ENCODE results near the gene SCLY. TPM values are rescaled to one million over a fixed set of nuclear protein-coding genes. Genes with fewer than 3 reads are reported as not detected.

The SCLY gene
- total and polyA plus RNA-seq, 2 of the 13 experiments (the other 11 are each of a cell fraction or from before 2014, with no cell fraction given): 27.9 to 38.6 TPM

DNA sequence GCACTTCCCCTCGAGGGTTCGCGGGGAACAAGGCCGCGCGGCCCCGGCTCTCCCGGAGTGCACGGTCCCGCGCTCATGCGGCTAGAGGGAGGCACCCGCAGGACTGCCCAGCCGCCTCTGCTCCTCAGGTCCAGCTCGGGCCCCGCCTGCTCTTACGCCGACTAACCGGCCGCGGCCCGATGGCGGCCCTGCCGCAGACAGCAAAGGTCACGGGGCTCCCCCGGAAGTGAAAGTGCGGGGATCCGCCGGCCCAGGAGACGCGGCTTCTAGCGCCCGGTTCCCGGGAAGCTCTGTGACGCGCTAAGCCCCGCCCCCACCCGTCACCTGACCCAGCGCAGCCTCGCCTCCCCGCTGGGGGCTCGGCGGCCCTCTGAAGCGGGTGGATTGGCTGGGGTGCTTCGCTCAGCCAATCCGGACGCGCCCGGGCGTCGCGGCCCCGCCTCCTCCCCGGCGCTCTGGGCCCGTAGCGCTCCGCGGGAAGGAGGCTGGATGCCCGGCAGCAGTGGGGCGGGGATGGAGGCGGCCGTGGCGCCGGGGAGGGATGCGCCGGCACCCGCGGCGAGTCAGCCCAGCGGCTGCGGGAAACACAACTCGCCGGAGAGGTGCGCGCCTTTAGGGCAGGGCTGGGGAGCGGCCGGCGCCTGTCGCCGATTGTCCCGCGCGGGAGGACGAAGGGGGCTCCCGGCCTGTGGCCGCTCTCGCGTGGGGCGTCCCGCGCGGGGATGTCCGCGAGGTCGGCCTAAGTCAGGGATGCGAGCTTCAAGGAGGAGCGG lies at the start of gene SCLY (continued):
- peak; percentile 95 for TF ChIP-seq SAP130 (CRISPR knock-in tag; IDR thresholded peaks at IDR 0.05; ENCODE audit: low read depth)
- peak; percentile 90; the same call in 1 of the 2 replicates for TF ChIP-seq ZFP41 (CRISPR knock-in tag; IDR thresholded peaks at IDR 0.05; ENCODE audit: borderline replicate concordance)
- TF ChIP-seq TGIF2 (CRISPR knock-in tag; IDR thresholded peaks at IDR 0.05): peak; percentile 50; the same call in 1 of the 2 replicates
- TF ChIP-seq HNF4G (IDR thresholded peaks at IDR 0.05; ENCODE audit: borderline replicate concordance, low read depth, low read length): peak; percentile 28; the same call in 1 of the 2 replicates
- TF ChIP-seq HNF4G (CRISPR knock-in tag; IDR thresholded peaks at IDR 0.05; ENCODE audit: borderline replicate concordance, low read depth): peak; percentile 26; the same call in 1 of the 2 replicates
- TF ChIP-seq REPIN1 (CRISPR knock-in tag; IDR thresholded peaks at IDR 0.05; ENCODE audit: borderline replicate concordance, low read depth): peak; percentile 85; the same call in 1 of the 2 replicates
- peak; percentile 86; the same call in 1 of the 2 replicates for TF ChIP-seq HOXA9 (CRISPR knock-in tag; IDR thresholded peaks at IDR 0.05; ENCODE audit: borderline replicate concordance)
- TF ChIP-seq, protein P1, sequence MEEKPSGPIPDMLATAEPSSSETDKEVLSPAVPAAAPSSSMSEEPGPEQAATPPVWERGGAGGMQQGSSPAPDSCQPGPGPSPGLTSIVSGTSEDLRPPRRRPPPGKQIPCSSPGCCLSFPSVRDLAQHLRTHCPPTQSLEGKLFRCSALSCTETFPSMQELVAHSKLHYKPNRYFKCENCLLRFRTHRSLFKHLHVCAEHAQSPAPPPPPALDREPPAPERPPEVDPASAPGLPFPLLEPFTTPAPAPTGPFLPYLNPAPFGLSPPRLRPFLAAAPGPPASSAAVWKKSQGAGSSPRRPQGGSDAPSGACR (CRISPR knock-in tag; IDR thresholded peaks at IDR 0.05): peak; percentile 85; the same call in 1 of the 2 replicates
- peak; percentile 86; the same call in 1 of the 2 replicates for TF ChIP-seq ZNF766 (CRISPR knock-in tag; IDR thresholded peaks at IDR 0.05; ENCODE audit: borderline replicate concordance)
- TF ChIP-seq, protein P2, sequence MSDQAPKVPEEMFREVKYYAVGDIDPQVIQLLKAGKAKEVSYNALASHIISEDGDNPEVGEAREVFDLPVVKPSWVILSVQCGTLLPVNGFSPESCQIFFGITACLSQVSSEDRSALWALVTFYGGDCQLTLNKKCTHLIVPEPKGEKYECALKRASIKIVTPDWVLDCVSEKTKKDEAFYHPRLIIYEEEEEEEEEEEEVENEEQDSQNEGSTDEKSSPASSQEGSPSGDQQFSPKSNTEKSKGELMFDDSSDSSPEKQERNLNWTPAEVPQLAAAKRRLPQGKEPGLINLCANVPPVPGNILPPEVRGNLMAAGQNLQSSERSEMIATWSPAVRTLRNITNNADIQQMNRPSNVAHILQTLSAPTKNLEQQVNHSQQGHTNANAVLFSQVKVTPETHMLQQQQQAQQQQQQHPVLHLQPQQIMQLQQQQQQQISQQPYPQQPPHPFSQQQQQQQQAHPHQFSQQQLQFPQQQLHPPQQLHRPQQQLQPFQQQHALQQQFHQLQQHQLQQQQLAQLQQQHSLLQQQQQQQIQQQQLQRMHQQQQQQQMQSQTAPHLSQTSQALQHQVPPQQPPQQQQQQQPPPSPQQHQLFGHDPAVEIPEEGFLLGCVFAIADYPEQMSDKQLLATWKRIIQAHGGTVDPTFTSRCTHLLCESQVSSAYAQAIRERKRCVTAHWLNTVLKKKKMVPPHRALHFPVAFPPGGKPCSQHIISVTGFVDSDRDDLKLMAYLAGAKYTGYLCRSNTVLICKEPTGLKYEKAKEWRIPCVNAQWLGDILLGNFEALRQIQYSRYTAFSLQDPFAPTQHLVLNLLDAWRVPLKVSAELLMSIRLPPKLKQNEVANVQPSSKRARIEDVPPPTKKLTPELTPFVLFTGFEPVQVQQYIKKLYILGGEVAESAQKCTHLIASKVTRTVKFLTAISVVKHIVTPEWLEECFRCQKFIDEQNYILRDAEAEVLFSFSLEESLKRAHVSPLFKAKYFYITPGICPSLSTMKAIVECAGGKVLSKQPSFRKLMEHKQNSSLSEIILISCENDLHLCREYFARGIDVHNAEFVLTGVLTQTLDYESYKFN (CRISPR knock-in tag; conservative IDR thresholded peaks at IDR 0.05): peak; percentile 55
- TF ChIP-seq HNRNPUL1 (IDR thresholded peaks at IDR 0.05; ENCODE audit: low read depth, low read length): peak; percentile 80; the same call in 1 of the 2 replicates
- TF ChIP-seq YY1 (IDR thresholded peaks at IDR 0.05; ENCODE audit: insufficient read depth, insufficient replicate concordance, low read depth, low read length): peak; percentile 93
- no peak for TF ChIP-seq ZBTB7A (CRISPR knock-in tag; IDR thresholded peaks at IDR 0.05)
- TF ChIP-seq SIN3B (IDR thresholded peaks at IDR 0.05; ENCODE audit: low read length): peak; percentile 69; the same call in 1 of the 2 replicates
- TF ChIP-seq ELF4 (CRISPR knock-in tag; IDR thresholded peaks at IDR 0.05; ENCODE audit: borderline replicate concordance): no peak
- TF ChIP-seq ZNF614 (CRISPR knock-in tag; IDR thresholded peaks at IDR 0.05; ENCODE audit: borderline replicate concordance): no peak
- TF ChIP-seq ZNF264 (CRISPR knock-in tag; IDR thresholded peaks at IDR 0.05): no peak
- TF ChIP-seq NR2F6 (IDR thresholded peaks at IDR 0.05): peak; percentile 59
- TF ChIP-seq NR2F6 (CRISPR knock-in tag; IDR thresholded peaks at IDR 0.05): peak; percentile 90
- TF ChIP-seq TBL1XR1 (IDR thresholded peaks at IDR 0.05; ENCODE audit: borderline replicate concordance, low read length, partially characterized antibody): no peak
